GM12891 (cell line): ENCODE results near the gene C14orf93. TPM values are rescaled to one million over a fixed set of nuclear protein-coding genes. Genes with fewer than 3 reads are reported as not detected.

Source experiments
- DNase-seq: peaks from one replicate; pipeline ENCODE4 v3.0.0; 2011; ENCODE audit warnings: low spot score; ENCODE audit not compliant: insufficient read length
- FAIRE-seq: peaks from 2 replicates; lab custom pipeline; 2011; peaks lifted over from hg19 to GRCh38; lab: Jason Lieb, UNC
- PAX5 ChIP-seq: IDR thresholded peaks from 2 replicates; pipeline ENCODE4 v1.6.1; 2011; ENCODE audit warnings: low read length, moderate library complexity, mild to moderate bottlenecking; ENCODE audit not compliant: insufficient read depth, severe bottlenecking
- POLR2A ChIP-seq: IDR thresholded peaks from 2 replicates; pipeline ENCODE4 v1.6.1; 2011; ENCODE audit warnings: low read depth, low read length, control low read depth
- POLR2AphosphoS5 ChIP-seq: IDR thresholded peaks from 2 replicates; pipeline ENCODE4 v1.6.1; 2011; ENCODE audit warnings: low read depth, low read length, control low read depth
- POU2F2 ChIP-seq: IDR thresholded peaks from 2 replicates; pipeline ENCODE4 v1.6.1; 2011; ENCODE audit warnings: low read depth, mild to moderate bottlenecking, control low read depth, low read length, moderate library complexity
- SPI1 ChIP-seq: IDR thresholded peaks from 2 replicates; pipeline ENCODE4 v1.6.1; 2011; ENCODE audit warnings: low read depth, low read length, control low read depth
- TAF1 ChIP-seq: IDR thresholded peaks from 2 replicates; pipeline ENCODE4 v1.6.1; 2011; ENCODE audit warnings: low read depth, low read length, control low read depth
- polyA plus RNA-seq: library from polyadenylated mRNA; unstranded; fragments of >200 nt; gene quantifications from one replicate; pipeline ENCODE4 v1.2.1, GENCODE V29; 2012; ENCODE audit warnings: low read depth, missing spikeins, inconsistent platforms; ENCODE audit not compliant: missing spikeins

C14orf93 gene, protein sequence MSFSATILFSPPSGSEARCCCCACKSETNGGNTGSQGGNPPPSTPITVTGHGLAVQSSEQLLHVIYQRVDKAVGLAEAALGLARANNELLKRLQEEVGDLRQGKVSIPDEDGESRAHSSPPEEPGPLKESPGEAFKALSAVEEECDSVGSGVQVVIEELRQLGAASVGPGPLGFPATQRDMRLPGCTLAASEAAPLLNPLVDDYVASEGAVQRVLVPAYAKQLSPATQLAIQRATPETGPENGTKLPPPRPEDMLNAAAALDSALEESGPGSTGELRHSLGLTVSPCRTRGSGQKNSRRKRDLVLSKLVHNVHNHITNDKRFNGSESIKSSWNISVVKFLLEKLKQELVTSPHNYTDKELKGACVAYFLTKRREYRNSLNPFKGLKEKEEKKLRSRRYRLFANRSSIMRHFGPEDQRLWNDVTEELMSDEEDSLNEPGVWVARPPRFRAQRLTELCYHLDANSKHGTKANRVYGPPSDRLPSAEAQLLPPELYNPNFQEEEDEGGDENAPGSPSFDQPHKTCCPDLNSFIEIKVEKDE
- 6.0 TPM for polyA plus RNA-seq

GRCh38 chr14:23009939-23010726 is at the start of gene C14orf93:
Gene C14orf93, minus strand, starts transcription at chr14:23010143. Its CDS starts 11,120 bp downstream, at chr14:22999023.
- FAIRE-seq: peak; percentile 61
- no peak for TF ChIP-seq POLR2A
- no peak for TF ChIP-seq POLR2AphosphoS5
- no peak for TF ChIP-seq POU2F2
- TF ChIP-seq TAF1: peak; percentile 48; the same call in 1 of the 2 replicates
- peak; percentile 69 for TF ChIP-seq SPI1
- TF ChIP-seq PAX5: no peak
- DNase-seq: peak; percentile 83

DNA sequence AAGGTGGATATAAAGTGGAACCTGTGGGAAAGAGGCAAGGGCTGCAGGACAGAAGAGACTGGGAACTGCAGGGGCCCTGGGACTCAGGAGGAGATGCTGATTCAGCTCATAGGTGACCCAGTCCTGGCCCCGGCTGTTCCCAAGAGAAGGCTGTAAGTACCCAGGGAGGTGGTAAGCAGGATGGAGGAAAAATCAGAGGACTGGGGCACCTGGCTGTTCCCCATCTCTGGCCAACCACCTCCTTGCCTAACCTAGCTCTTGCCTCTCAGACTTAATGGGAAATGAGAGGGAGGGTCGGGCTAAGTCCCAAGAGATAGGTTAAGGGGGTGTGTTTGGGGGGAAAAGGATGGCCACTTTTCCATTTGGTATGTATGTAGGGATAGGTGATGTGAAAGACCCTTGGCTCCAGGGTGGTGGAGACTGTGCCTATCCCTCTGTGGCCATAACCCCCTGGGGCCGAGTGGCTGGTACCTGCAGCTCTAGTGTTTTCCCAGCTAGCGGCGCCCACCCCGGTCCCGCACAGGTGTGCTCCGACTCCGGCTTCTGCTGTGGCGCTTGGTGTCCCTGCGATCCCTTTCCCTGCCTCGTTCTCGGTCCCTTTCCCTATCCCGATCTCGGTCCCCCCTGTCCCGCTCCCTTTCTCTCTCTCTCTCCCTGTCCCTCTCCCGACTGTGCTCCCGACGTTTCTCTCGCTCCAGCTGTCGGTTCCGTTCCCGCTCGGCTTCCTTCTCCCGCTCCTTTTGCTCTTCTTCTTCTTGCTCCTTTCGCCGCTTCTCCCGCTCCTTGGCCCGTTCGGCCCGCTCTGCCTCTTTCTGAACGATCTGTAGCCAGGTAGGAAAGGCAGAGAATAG is 48.9 kb upstream of the C14orf93 start:
- DNase-seq (no peak), FAIRE-seq (no peak)
- no peak; the same call in 1 of the 2 replicates for TF ChIP-seq POLR2A
- TF ChIP-seq POLR2AphosphoS5: peak; percentile 37; the same call in 1 of the 2 replicates
- no peak for TF ChIP-seq TAF1

GRCh38 chr14:23057757-23058653 is 48.1 kb upstream of the C14orf93 start:
- DNase-seq: peak; percentile 94
- peak; percentile 51 for TF ChIP-seq POLR2AphosphoS5
- TF ChIP-seq POLR2A: peak; percentile 47; the same call in 1 of the 2 replicates
- TF ChIP-seq PAX5: no peak
- TF ChIP-seq POU2F2: peak; percentile 71; the same call in 1 of the 2 replicates
- TF ChIP-seq TAF1: no peak
- no peak for TF ChIP-seq SPI1
- FAIRE-seq: peak; percentile 94

GRCh38 chr14:23056956-23057756 is 47.2 kb upstream of the C14orf93 start, which contains the start of gene CDH24:
Gene CDH24, minus strand, starts transcription at chr14:23057520. Its CDS starts 1,787 bp downstream, at chr14:23055733.
- peak; percentile 55 for FAIRE-seq
- TF ChIP-seq POLR2A: no peak
- TF ChIP-seq TAF1: no peak
- no peak for TF ChIP-seq SPI1
- no peak for TF ChIP-seq POU2F2
- no peak for TF ChIP-seq POLR2AphosphoS5
- TF ChIP-seq PAX5: no peak
- peak; percentile 91 for DNase-seq

- TF ChIP-seq POU2F2 (no peak), PAX5 (no peak), POLR2A (no peak), TAF1 (no peak), POLR2AphosphoS5 (no peak), SPI1 (no peak)
- peak; percentile 94 for DNase-seq
- peak; percentile 87 for FAIRE-seq
These were observed 46.4 kb upstream of the C14orf93 start for GRCh38 chr14:23056145-23056955.

DNA sequence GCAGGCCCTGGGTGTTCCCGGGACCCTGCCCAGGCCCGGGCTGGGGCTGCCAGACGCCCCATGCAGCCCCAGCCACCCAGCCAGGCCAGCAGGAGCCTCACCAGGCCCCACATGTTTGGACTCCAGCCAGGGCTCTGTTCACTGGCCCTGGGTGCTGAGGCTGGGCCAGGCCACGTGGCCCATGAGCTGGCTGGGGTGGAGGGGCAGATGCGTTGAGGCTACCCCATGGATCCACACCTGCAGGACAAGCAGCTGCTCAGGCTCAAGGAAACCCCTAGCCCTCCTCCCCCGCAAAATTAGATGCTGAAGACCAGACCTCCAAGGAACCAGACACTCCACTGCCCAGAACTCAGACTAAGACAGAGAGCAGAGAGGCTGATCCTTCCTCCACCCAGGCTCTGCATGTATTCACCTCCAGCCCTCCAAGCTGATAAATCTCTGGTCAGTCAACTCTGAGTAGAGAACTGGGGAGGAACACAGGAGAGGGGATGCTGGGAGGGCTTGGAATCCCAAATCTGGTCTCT is 45.7 kb upstream of the C14orf93 start:
- no peak for TF ChIP-seq POLR2A
- TF ChIP-seq SPI1: no peak
- no peak for TF ChIP-seq POLR2AphosphoS5
- TF ChIP-seq TAF1: no peak
- DNase-seq (no peak), FAIRE-seq (no peak)

GRCh38 chr14:23055147-23055550 is 45.2 kb upstream of the C14orf93 start:
- TF ChIP-seq POLR2A: no peak
- FAIRE-seq: no peak
- DNase-seq: no peak
